Right lobe of liver (tissue), 4 donors: ENCODE results near the gene ALG9.
"Not testable (repeated sequence)": the region's sequence is repeated elsewhere in the genome, so short reads cannot be mapped to it uniquely, and the experiment has no call there.

Experiments
- POLR2A ChIP-seq: fragments of 450-650 bp; IDR thresholded peaks from one replicate; pipeline ENCODE4 v1.6.1; 2017; ENCODE audit warnings: antibody characterized with exemption, mild to moderate bottlenecking
- TF ChIP-seq, protein P1 (sequence below), 4 donors: fragments of 200-600 bp in 3 of 4; fragments of 450-650 bp in 1 of 4; IDR thresholded peaks; one replicate each; pipeline versions ENCODE4 v1.5.1 to v1.8.0; 2016 to 2022; ENCODE audit warnings: antibody characterized with exemption in 4 of 4, mild to moderate bottlenecking in 2 of 4
- donor health status: DM: no; HTN: no; CAD: no.
- donor health status: DM: no; HTN: no; CAD: no.
- donor health status: DM: no; HTN: yes; CAD: no.

DNA sequence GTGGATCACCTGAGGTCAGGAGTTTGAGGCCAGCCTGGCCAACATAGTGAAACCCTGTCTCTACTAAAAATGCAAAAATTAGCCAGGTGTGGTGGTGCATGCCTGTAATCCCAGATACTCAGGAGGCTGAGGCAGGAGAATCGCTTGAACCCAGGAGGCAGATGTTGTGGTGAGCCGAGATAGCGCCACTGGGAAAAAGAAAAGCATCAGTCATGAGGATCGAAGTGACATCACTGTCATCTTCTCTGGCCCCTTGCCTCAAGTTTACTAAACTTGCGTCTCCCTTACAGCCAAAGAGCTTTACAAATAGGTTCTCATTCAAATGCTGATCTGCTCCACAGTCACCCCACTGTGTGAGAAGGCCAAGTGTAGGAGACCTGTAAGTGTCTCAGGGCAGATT is 100.2 kb downstream of the ALG9 start:
- not testable (repeated sequence) for TF ChIP-seq POLR2A
- TF ChIP-seq, protein P1, sequence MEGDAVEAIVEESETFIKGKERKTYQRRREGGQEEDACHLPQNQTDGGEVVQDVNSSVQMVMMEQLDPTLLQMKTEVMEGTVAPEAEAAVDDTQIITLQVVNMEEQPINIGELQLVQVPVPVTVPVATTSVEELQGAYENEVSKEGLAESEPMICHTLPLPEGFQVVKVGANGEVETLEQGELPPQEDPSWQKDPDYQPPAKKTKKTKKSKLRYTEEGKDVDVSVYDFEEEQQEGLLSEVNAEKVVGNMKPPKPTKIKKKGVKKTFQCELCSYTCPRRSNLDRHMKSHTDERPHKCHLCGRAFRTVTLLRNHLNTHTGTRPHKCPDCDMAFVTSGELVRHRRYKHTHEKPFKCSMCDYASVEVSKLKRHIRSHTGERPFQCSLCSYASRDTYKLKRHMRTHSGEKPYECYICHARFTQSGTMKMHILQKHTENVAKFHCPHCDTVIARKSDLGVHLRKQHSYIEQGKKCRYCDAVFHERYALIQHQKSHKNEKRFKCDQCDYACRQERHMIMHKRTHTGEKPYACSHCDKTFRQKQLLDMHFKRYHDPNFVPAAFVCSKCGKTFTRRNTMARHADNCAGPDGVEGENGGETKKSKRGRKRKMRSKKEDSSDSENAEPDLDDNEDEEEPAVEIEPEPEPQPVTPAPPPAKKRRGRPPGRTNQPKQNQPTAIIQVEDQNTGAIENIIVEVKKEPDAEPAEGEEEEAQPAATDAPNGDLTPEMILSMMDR (IDR thresholded peaks at IDR 0.05) = not testable (repeated sequence)
